Activated CD4-positive, alpha-beta T cell treated with anti-CD3 and anti-CD28 coated beads for 36 hours (primary cell): Measurements from ENCODE around the gene KDM2B. TPM values are rescaled to one million over a fixed set of nuclear protein-coding genes. Genes with fewer than 3 reads are reported as not detected.

ENCODE experiments used
- ATAC-seq: fragments of 200-7000 bp; cut with Tn5 transposase; one replicate; pipeline ENCODE4 v1.10.0; 2021; ENCODE audit warnings: mild to moderate bottlenecking, moderate library complexity
- CTCF ChIA-PET: fragments of 350-600 bp; sonication (Branson Sonifier 250); formaldehyde crosslinking; loops from one replicate; lab custom pipeline; 2021; ENCODE audit warnings: antibody characterized with exemption; lab: Charles Lee
- POLR2A ChIA-PET: fragments of 350-600 bp; sonication (Branson Sonifier 250); formaldehyde crosslinking; loops from one replicate; lab custom pipeline; 2021; ENCODE audit warnings: antibody characterized with exemption, inconsistent platforms; lab: Charles Lee
- DNase-seq: peaks from one replicate; pipeline ENCODE4 v3.0.0-alpha.2; 2020
- H3K27ac Mint-ChIP-seq: one replicate; pipeline ENCODE4 v1.8.0; 2021; ENCODE audit warnings: mixed read lengths
- H3K27me3 Mint-ChIP-seq: one replicate; pipeline ENCODE4 v1.8.0; 2021; ENCODE audit warnings: mixed read lengths
- H3K36me3 Mint-ChIP-seq: one replicate; pipeline ENCODE4 v1.8.0; 2021; ENCODE audit warnings: low read depth, mixed read lengths
- H3K4me1 Mint-ChIP-seq: one replicate; pipeline ENCODE4 v1.8.0; 2021; ENCODE audit warnings: mixed read lengths
- H3K4me3 Mint-ChIP-seq: one replicate; pipeline ENCODE4 v1.8.0; 2021; ENCODE audit warnings: mild to moderate bottlenecking, moderate library complexity, mixed read lengths
- H3K9me3 Mint-ChIP-seq: one replicate; pipeline ENCODE4 v1.8.0; 2021; ENCODE audit warnings: low read depth, mixed read lengths
- intact Hi-C, 2 experiments: fragments of 100-400 bp; cut with DNase I in 1 of 2; cut with micrococcal nuclease in 1 of 2; formaldehyde crosslinking; loops; one replicate each; pipeline versions ENCODE4 v1.14.2 to v1.15.1; 2022 to 2024; cut with DNase I, micrococcal nuclease
- total RNA-seq, 2 experiments: library from RNA; stranded (reverse); gene quantifications; one replicate each; pipeline ENCODE4 v1.2.3, GENCODE V29; 2021

Gene KDM2B
- total RNA-seq, 2 experiments from 2014 or later: 39.2 to 48.7 TPM

GRCh38 chr12:121611306-121611705 is 30.5 kb upstream of the KDM2B start:
- H3K4me3 Mint-ChIP-seq: no peak overlapping the region
- ATAC-seq: peak; percentile 76
- H3K27ac Mint-ChIP-seq: no peak overlapping the region
- no peaks in the 10 kb centered on the region for H3K36me3 Mint-ChIP-seq
- CTCF ChIA-PET: interaction anchor here (0.6 kb wide), 1 partner anchor 59 kb away, joined by 4 read pairs; no protein-coding TSS in a partner anchor
- no peaks in the 10 kb centered on the region for H3K27me3 Mint-ChIP-seq
- H3K9me3 Mint-ChIP-seq: no peaks in the 10 kb centered on the region
- DNase-seq: peak; percentile 64
- H3K4me1 Mint-ChIP-seq: peaks cover 6% of the 10 kb centered on the region
- POLR2A ChIA-PET: no interaction called here
- intact Hi-C loops: no loop called here

- H3K36me3 Mint-ChIP-seq: no peaks in the 10 kb centered on the region
- intact Hi-C loops: no loop called here
- H3K4me1 Mint-ChIP-seq: peaks cover 6% of the 10 kb centered on the region
- H3K27ac Mint-ChIP-seq: peak overlapping the region; percentile 11
- H3K4me3 Mint-ChIP-seq: no peak overlapping the region
- ChIA-PET CTCF (interaction anchor here (0.7 kb wide), 1 partner anchor 58 kb away, joined by 3 read pairs; no protein-coding TSS in a partner anchor), POLR2A (no interaction called here)
- DNase-seq (no peak), ATAC-seq (no peak)
- H3K9me3 Mint-ChIP-seq: no peaks in the 10 kb centered on the region
- no peaks in the 10 kb centered on the region for H3K27me3 Mint-ChIP-seq
Observed at GRCh38 chr12:121610239-121611149, 29.7 kb upstream of the KDM2B start.

GRCh38 chr12:121608301-121608700 is 27.5 kb upstream of the KDM2B start:
- H3K27ac Mint-ChIP-seq: no peak overlapping the region
- intact Hi-C loops: no loop called here
- ATAC-seq (no peak), DNase-seq (no peak)
- no peaks in the 10 kb centered on the region for H3K9me3 Mint-ChIP-seq
- ChIA-PET POLR2A (no interaction called here), CTCF (no interaction called here)
- no peaks in the 10 kb centered on the region for H3K27me3 Mint-ChIP-seq
- no peaks in the 10 kb centered on the region for H3K4me1 Mint-ChIP-seq
- no peaks in the 10 kb centered on the region for H3K36me3 Mint-ChIP-seq
- H3K4me3 Mint-ChIP-seq: no peak overlapping the region

- POLR2A ChIA-PET: no interaction called here
- no peaks in the 10 kb centered on the region for H3K36me3 Mint-ChIP-seq
Observed at GRCh38 chr12:121603581-121603980, 22.8 kb upstream of the KDM2B start.

GRCh38 chr12:121602766-121603165 is 21.9 kb upstream of the KDM2B start:
- no peaks in the 10 kb centered on the region for H3K4me1 Mint-ChIP-seq
- POLR2A ChIA-PET: interaction anchor here (0.7 kb wide), 1 partner anchor 75 kb away, joined by 3 read pairs; no protein-coding TSS in a partner anchor
- no peaks in the 10 kb centered on the region for H3K9me3 Mint-ChIP-seq
- H3K36me3 Mint-ChIP-seq: no peaks in the 10 kb centered on the region
- H3K27ac Mint-ChIP-seq: no peak overlapping the region
- no peak for ATAC-seq
- H3K4me3 Mint-ChIP-seq: no peak overlapping the region
- no peaks in the 10 kb centered on the region for H3K27me3 Mint-ChIP-seq
- intact Hi-C loops: no loop called here
- CTCF ChIA-PET: no interaction called here
- DNase-seq: no peak

More at GRCh38 chr12:121603581-121603980, 22.8 kb upstream of the KDM2B start:
- no peaks in the 10 kb centered on the region for H3K9me3 Mint-ChIP-seq
- ATAC-seq: no peak
- no peaks in the 10 kb centered on the region for H3K4me1 Mint-ChIP-seq
- intact Hi-C loops: no loop called here
- DNase-seq: no peak
- no peak overlapping the region for H3K27ac Mint-ChIP-seq
- CTCF ChIA-PET: no interaction called here
- no peaks in the 10 kb centered on the region for H3K27me3 Mint-ChIP-seq
- H3K4me3 Mint-ChIP-seq: no peak overlapping the region

- no peaks in the 10 kb centered on the region for H3K27me3 Mint-ChIP-seq
- ChIA-PET POLR2A (no interaction called here), CTCF (interaction anchor here (0.6 to 1.9 kb wide), 3 partner anchors 20 to 101 kb away, joined by 3 to 4 read pairs (median 3); partner anchors contain the start of gene KDM2B)
- no peak overlapping the region for H3K4me3 Mint-ChIP-seq
- H3K9me3 Mint-ChIP-seq: no peaks in the 10 kb centered on the region
- H3K36me3 Mint-ChIP-seq: no peaks in the 10 kb centered on the region
- intact Hi-C loops: no loop called here
- H3K27ac Mint-ChIP-seq: no peak overlapping the region
- no peaks in the 10 kb centered on the region for H3K4me1 Mint-ChIP-seq
- no peak for ATAC-seq
- no peak for DNase-seq
Observed at GRCh38 chr12:121600702-121601336, 20.0 kb upstream of the KDM2B start.

- intact Hi-C loops: no loop called here
- CTCF ChIA-PET: interaction anchor here (0.6 kb wide), 1 partner anchor 1787 kb away, joined by 3 read pairs; no protein-coding TSS in a partner anchor
- POLR2A ChIA-PET: interaction anchor here (0.7 kb wide), 1 partner anchor 30 kb away, joined by 3 read pairs; the partner anchor contains the start of gene ORAI1
- Mint-ChIP-seq H3K4me3 (no peak overlapping the region), H3K27me3 (no peaks in the 10 kb centered on the region), H3K9me3 (no peaks in the 10 kb centered on the region), H3K27ac (no peak overlapping the region), H3K4me1 (peaks cover 13% of the 10 kb centered on the region), H3K36me3 (no peaks in the 10 kb centered on the region)
- DNase-seq (no peak), ATAC-seq (no peak)
Observed at GRCh38 chr12:121596526-121596925, 15.7 kb upstream of the KDM2B start.

- no peak overlapping the region for H3K4me3 Mint-ChIP-seq
- intact Hi-C loops: no loop called here
Observed at GRCh38 chr12:121595520-121595919, 14.7 kb upstream of the KDM2B start.

GRCh38 chr12:121592320-121592719 is 11.5 kb upstream of the KDM2B start:
- ChIA-PET POLR2A (interaction anchor here (1.0 kb wide), 1 partner anchor 11 kb away, joined by 3 read pairs; no protein-coding TSS in a partner anchor), CTCF (interaction anchor here (1.2 to 1.4 kb wide), 2 partner anchors 17 to 77 kb away, joined by 3 read pairs; no protein-coding TSS in a partner anchor)
- ATAC-seq: no peak
- no peaks in the 10 kb centered on the region for H3K27me3 Mint-ChIP-seq
- intact Hi-C loops: no loop called here
- no peak overlapping the region for H3K4me3 Mint-ChIP-seq
- H3K9me3 Mint-ChIP-seq: no peaks in the 10 kb centered on the region
- H3K36me3 Mint-ChIP-seq: peaks cover 2% of the 10 kb centered on the region
- peaks cover 32% of the 10 kb centered on the region for H3K4me1 Mint-ChIP-seq
- peak overlapping the region; percentile 61 for H3K27ac Mint-ChIP-seq
- no peak for DNase-seq

More at GRCh38 chr12:121595520-121595919, 14.7 kb upstream of the KDM2B start:
- ATAC-seq (no peak), DNase-seq (no peak)
- peaks cover 2% of the 10 kb centered on the region for H3K36me3 Mint-ChIP-seq
- no peaks in the 10 kb centered on the region for H3K9me3 Mint-ChIP-seq
- no peaks in the 10 kb centered on the region for H3K27me3 Mint-ChIP-seq
- ChIA-PET CTCF (no interaction called here), POLR2A (no interaction called here)
- peaks cover 22% of the 10 kb centered on the region for H3K4me1 Mint-ChIP-seq
- no peak overlapping the region for H3K27ac Mint-ChIP-seq

- intact Hi-C loops: loop anchor here (1.0 kb wide), 11 partner anchors 9 to 238 kb away; partner anchors contain the start of genes ANAPC5 (in 1 of the 2), KDM2B (in 1 of the 2), ORAI1 (in 1 of the 2) and RNF34 (in 1 of the 2)
- Mint-ChIP-seq H3K27ac (peak overlapping the region; percentile 98), H3K4me1 (peaks cover 32% of the 10 kb centered on the region), H3K27me3 (no peaks in the 10 kb centered on the region), H3K9me3 (no peaks in the 10 kb centered on the region), H3K36me3 (peaks cover 2% of the 10 kb centered on the region), H3K4me3 (peak overlapping the region; percentile 75)
- ChIA-PET POLR2A (interaction anchor here (0.7 to 1.4 kb wide), 2 partner anchors 11 to 36 kb away, joined by 4 to 10 read pairs; partner anchors contain the start of gene ORAI1), CTCF (interaction anchor here (0.7 to 1.9 kb wide), 5 partner anchors 34 to 1562 kb away, joined by 3 to 8 read pairs (median 4); no protein-coding TSS in a partner anchor)
- peak; percentile 82 for ATAC-seq
- peak; percentile 79 for DNase-seq
Observed at GRCh38 chr12:121590476-121591143, 9.8 kb upstream of the KDM2B start.
